ENCODE measurements around the gene PLXNA4.

GRCh38 chr7:132601783-132602182 lies 25.5 kb upstream of the PLXNA4 start:
- TF ChIP-seq, protein P1, sequence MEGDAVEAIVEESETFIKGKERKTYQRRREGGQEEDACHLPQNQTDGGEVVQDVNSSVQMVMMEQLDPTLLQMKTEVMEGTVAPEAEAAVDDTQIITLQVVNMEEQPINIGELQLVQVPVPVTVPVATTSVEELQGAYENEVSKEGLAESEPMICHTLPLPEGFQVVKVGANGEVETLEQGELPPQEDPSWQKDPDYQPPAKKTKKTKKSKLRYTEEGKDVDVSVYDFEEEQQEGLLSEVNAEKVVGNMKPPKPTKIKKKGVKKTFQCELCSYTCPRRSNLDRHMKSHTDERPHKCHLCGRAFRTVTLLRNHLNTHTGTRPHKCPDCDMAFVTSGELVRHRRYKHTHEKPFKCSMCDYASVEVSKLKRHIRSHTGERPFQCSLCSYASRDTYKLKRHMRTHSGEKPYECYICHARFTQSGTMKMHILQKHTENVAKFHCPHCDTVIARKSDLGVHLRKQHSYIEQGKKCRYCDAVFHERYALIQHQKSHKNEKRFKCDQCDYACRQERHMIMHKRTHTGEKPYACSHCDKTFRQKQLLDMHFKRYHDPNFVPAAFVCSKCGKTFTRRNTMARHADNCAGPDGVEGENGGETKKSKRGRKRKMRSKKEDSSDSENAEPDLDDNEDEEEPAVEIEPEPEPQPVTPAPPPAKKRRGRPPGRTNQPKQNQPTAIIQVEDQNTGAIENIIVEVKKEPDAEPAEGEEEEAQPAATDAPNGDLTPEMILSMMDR (IDR thresholded peaks at IDR 0.05): no peak
- no peak for TF ChIP-seq POLR2A (IDR thresholded peaks at IDR 0.05)
